PC-3 (cell line): ENCODE results near the gene FGD4. TPM values are rescaled to one million over a fixed set of nuclear protein-coding genes. Genes with fewer than 3 reads are reported as not detected.

Experiments used
- ATAC-seq: fragments of 200-7000 bp; cut with Tn5 transposase; 2 replicates; pipeline ENCODE4 v1.9.1; 2020; ENCODE audit warnings: mild to moderate bottlenecking, moderate library complexity
- BruUV-seq: library from RNA; stranded (reverse); fragments of 400-500 nt; replicated peaks from 2 replicates; lab custom pipeline; 2021; lab: Mats Ljungman, UMichigan
- CTCF ChIA-PET: fragments of 300-600 bp; sonication (Branson Sonifier 250); formaldehyde crosslinking; loops from one replicate; lab custom pipeline; 2022; ENCODE audit warnings: antibody characterized with exemption; lab: Charles Lee
- POLR2A ChIA-PET: fragments of 300-600 bp; sonication (Branson Sonifier 250); formaldehyde crosslinking; loops from one replicate; lab custom pipeline; 2022; ENCODE audit warnings: antibody characterized with exemption; ENCODE audit not compliant: unreplicated experiment; lab: Charles Lee
- DNase-seq: peaks from one replicate; pipeline ENCODE4 v3.0.0-alpha.2; 2015
- H2AFZ ChIP-seq: fragments of 300-600 bp; sonication (generic); 2 replicates; pipeline ENCODE4 v1.6.0; 2016; ENCODE audit warnings: antibody characterized with exemption, low read length
- H3F3A ChIP-seq: fragments of 300-600 bp; sonication (generic); one replicate; pipeline ENCODE4 v1.6.0; 2017; ENCODE audit warnings: antibody characterized with exemption, low read length, control low read depth, mild to moderate bottlenecking; ENCODE audit not compliant: unreplicated experiment
- H3K27ac ChIP-seq: fragments of 300-600 bp; sonication (generic); 2 replicates; pipeline ENCODE4 v1.5.1; 2016; ENCODE audit warnings: mild to moderate bottlenecking, low read length
- H3K27me3 ChIP-seq: fragments of 300-600 bp; sonication (generic); 2 replicates; pipeline ENCODE4 v1.6.1; 2016; ENCODE audit warnings: low read length, mixed read lengths
- H3K36me3 ChIP-seq: fragments of 300-600 bp; sonication (generic); 2 replicates; pipeline ENCODE4 v1.6.1; 2016; ENCODE audit warnings: low read depth, mixed run types, low read length, mixed read lengths
- H3K4me1 ChIP-seq: fragments of 300-600 bp; sonication (generic); 2 replicates; pipeline ENCODE4 v1.5.1; 2016; ENCODE audit warnings: low read length; ENCODE audit not compliant: insufficient read depth
- H3K4me2 ChIP-seq: fragments of 300-600 bp; sonication (generic); 2 replicates; pipeline ENCODE4 v1.6.0; 2016; ENCODE audit warnings: low read length
- H3K4me3 ChIP-seq: fragments of 300-600 bp; sonication (generic); 2 replicates; pipeline ENCODE4 v1.5.1; 2016; ENCODE audit warnings: mild to moderate bottlenecking, low read length, mixed read lengths
- H3K79me2 ChIP-seq: fragments of 300-600 bp; sonication (generic); 2 replicates; pipeline ENCODE4 v1.6.1; 2017; ENCODE audit warnings: low read length, mixed read lengths
- H3K9ac ChIP-seq: fragments of 300-600 bp; sonication (generic); 2 replicates; pipeline ENCODE4 v1.6.0; 2016; ENCODE audit warnings: mild to moderate bottlenecking, low read length
- H3K9me2 ChIP-seq: fragments of 300-600 bp; sonication (generic); replicated peaks from 2 replicates; pipeline ENCODE4 v1.6.1; 2016; ENCODE audit warnings: mixed run types, low read length, mixed read lengths
- H3K9me3 ChIP-seq: fragments of 300-600 bp; sonication (generic); 2 replicates; pipeline ENCODE4 v1.6.1; 2016; ENCODE audit warnings: low read length, mixed read lengths
- H4K20me1 ChIP-seq: fragments of 300-600 bp; sonication (generic); 2 replicates; pipeline ENCODE4 v1.6.1; 2016; ENCODE audit warnings: low read length, mixed read lengths
- CTCF ChIP-seq: fragments of 300-600 bp; sonication (generic); conservative IDR thresholded peaks from 2 replicates; pipeline ENCODE4 v1.5.1; 2017; ENCODE audit warnings: antibody characterized with exemption, low read depth, mild to moderate bottlenecking, low read length
- EZH2 ChIP-seq: fragments of 300-600 bp; sonication (generic); IDR thresholded peaks from one replicate; pipeline ENCODE4 v1.6.1; 2017; ENCODE audit warnings: antibody characterized with exemption, mild to moderate bottlenecking, low read length; ENCODE audit not compliant: unreplicated experiment
- EZH2phosphoT487 ChIP-seq: fragments of 300-600 bp; sonication (generic); IDR thresholded peaks from 2 replicates; pipeline ENCODE4 v1.6.1; 2018; ENCODE audit warnings: mild to moderate bottlenecking, antibody characterized with exemption, low read length, borderline replicate concordance
- intact Hi-C: fragments of 100-400 bp; cut with micrococcal nuclease; formaldehyde crosslinking; loops from 2 replicates; pipeline ENCODE4 v1.9.0; 2023
- total RNA-seq: library from RNA; depleted of rRNA; stranded (reverse); fragments of >200 nt; gene quantifications from 2 replicates; pipeline ENCODE4 v1.2.3, GENCODE V29; 2014

FGD4 gene
- total RNA-seq, 1 experiment from 2014 or later, result 3.9 TPM

GRCh38 chr12:32471591-32472001 lies 72.2 kb downstream of the FGD4 start:
- intact Hi-C loops, result no loop called here
- H3K79me2 ChIP-seq, result no peaks in the 10 kb centered on the region
- no peaks in the 10 kb centered on the region for H3K9me3 ChIP-seq
- no peak overlapping the region for H2AFZ ChIP-seq
- no peaks in the 10 kb centered on the region for H4K20me1 ChIP-seq
- H3K4me1 ChIP-seq, result no peaks in the 10 kb centered on the region
- no peaks in the 10 kb centered on the region for H3K9me2 ChIP-seq
- ChIA-PET POLR2A (no interaction called here), CTCF (no interaction called here)
- H3K4me3 ChIP-seq, result no peak overlapping the region
- no peak; the same call in 1 of the 2 replicates for ATAC-seq
- H3K36me3 ChIP-seq, result no peaks in the 10 kb centered on the region
- no peak overlapping the region for H3K4me2 ChIP-seq
- no peak overlapping the region for H3K9ac ChIP-seq
- DNase-seq, result peak; percentile 3
- no TSS peak for BruUV-seq
- no peaks in the 10 kb centered on the region for H3K27me3 ChIP-seq
- no peak overlapping the region for H3K27ac ChIP-seq
- H3F3A ChIP-seq, result no peaks in the 10 kb centered on the region
- TF ChIP-seq EZH2 (no peak), CTCF (no peak), EZH2phosphoT487 (no peak)

DNA sequence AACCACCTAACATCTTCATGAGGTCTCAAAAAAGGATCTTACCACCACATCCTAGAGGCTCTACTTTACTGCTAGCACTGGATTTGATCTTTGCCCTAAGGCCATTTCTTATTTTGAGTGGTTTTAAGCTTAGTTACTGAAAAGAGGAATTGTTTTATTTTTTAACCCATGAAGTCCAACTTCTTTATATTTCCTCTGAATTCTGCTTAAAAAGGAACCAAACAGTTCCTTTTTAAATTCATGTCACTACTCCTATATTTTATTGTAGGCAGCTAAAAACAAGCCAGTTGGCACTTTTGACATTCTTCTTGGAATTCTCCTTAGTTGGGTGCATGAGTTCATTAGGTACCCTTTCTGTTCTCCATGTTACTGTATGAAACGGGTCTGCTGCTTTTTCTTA lies 76.4 kb downstream of the FGD4 start:
- no peaks in the 10 kb centered on the region for H3K9me2 ChIP-seq
- no peaks in the 10 kb centered on the region for H3K36me3 ChIP-seq
- no peak overlapping the region for H3K27ac ChIP-seq
- CTCF ChIA-PET, result no interaction called here
- H3K4me2 ChIP-seq, result no peak overlapping the region
- BruUV-seq, result no TSS peak
- no peaks in the 10 kb centered on the region for H3K9me3 ChIP-seq
- no peak for TF ChIP-seq EZH2phosphoT487
- TF ChIP-seq CTCF, result no peak
- TF ChIP-seq EZH2, result no peak
- POLR2A ChIA-PET, result no interaction called here
- no peak for ATAC-seq
- H3K4me3 ChIP-seq, result no peak overlapping the region
- no peaks in the 10 kb centered on the region for H3K4me1 ChIP-seq
- H3K79me2 ChIP-seq, result no peaks in the 10 kb centered on the region
- intact Hi-C loops, result no loop called here
- no peak overlapping the region for H3K9ac ChIP-seq
- no peaks in the 10 kb centered on the region for H4K20me1 ChIP-seq
- H3F3A ChIP-seq, result no peaks in the 10 kb centered on the region
- DNase-seq, result no peak
- H2AFZ ChIP-seq, result no peak overlapping the region
- H3K27me3 ChIP-seq, result no peaks in the 10 kb centered on the region

DNA sequence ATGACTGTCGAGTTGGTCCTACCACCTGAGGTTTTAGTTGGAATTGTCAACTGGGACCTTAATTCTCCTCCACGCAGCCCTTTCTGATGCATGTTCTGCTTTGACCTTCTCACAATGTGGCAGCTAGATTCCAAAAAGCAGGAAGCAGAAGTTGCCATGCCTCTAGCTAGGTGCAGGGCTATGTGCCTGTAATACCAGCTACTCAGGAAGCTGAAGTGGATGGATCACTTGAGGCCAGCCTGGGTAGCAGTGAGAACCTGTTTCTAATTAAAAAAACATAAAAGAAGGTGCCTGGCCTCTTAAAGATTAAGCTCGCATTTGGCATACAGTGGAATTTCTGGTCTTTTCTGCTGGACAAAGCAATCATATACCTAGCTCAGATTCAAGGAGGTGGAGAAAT lies 77.1 kb downstream of the FGD4 start:
- no peaks in the 10 kb centered on the region for H3K27me3 ChIP-seq
- ATAC-seq (no peak), DNase-seq (no peak)
- no peaks in the 10 kb centered on the region for H4K20me1 ChIP-seq
- no peaks in the 10 kb centered on the region for H3K36me3 ChIP-seq
- H3K9ac ChIP-seq, result no peak overlapping the region
- H3K4me1 ChIP-seq, result no peaks in the 10 kb centered on the region
- H3K9me3 ChIP-seq, result no peaks in the 10 kb centered on the region
- no peaks in the 10 kb centered on the region for H3K79me2 ChIP-seq
- ChIA-PET POLR2A (no interaction called here), CTCF (no interaction called here)
- no peak overlapping the region for H3K4me2 ChIP-seq
- H3K4me3 ChIP-seq, result no peak overlapping the region
- intact Hi-C loops, result no loop called here
- H3K27ac ChIP-seq, result no peak overlapping the region
- no TSS peak for BruUV-seq
- H2AFZ ChIP-seq, result no peak overlapping the region
- H3K9me2 ChIP-seq, result no peaks in the 10 kb centered on the region
- no peaks in the 10 kb centered on the region for H3F3A ChIP-seq
- TF ChIP-seq EZH2phosphoT487, result no peak
- no peak for TF ChIP-seq EZH2
- no peak for TF ChIP-seq CTCF
